ENCODE results near the gene MT1X.
"Not testable (repeated sequence)": the region's sequence is repeated elsewhere in the genome, so short reads cannot be mapped to it uniquely, and the experiment has no call there.

Gene MT1X

DNA sequence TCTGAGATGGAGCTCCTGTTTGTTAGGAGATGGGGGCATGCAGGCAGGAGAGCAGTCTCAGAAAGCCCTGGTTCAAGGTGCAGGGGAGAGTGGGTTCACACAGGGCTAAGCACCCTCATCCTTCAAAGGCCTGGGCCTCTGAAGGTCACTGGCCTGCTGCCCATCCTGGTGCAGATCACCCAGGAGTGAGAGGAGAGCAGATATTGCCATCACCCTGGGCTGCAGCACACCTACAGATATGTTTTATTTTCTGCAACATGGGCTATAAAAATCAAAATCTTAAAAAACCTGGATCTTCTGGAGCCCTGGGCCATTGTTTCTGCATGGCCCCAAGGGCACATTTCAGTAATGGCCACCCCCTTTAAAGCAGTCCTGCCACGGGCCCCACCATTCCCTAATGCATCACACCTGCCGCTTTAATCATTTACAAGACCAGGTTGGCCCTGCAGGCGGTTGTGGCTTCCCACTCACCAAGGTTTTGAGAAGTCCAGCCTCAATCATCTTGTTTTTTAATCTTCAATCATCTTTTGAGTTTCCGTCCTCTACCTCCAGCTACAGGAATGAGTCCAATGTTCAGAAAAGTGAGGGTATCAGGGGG is 27.3 kb downstream of the MT1X start:
- no peak for DNase-seq (ENCODE audit: low read depth in 1 of 2, low spot score in 1 of 2)

DNA sequence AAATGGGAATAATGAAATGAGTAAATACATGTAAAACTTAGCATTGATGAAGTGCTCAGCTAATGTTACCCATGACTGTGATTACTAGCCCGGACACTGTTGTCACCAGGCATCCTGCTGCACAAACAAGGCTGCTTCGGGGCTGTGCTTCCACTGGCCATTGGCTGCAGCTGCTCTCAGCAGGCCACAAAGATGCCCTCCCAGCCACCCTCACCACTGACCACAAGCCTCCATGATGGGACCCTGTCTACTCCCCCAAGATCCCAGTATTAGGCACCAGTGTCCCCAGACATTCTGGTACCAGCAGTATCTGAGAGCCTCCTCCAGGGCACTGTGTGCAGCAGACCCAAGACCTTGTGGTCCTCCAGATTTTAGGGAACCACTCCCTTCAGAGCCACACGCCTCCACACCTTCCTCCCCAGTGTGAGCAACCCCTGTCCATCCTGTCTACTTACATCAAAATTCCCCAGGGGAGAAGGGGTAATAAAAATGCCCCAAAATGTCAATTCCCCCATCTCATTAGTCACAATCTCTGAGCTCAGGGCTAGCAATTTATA is 28.0 kb downstream of the MT1X start:
- no peak for DNase-seq (ENCODE audit: low read depth in 1 of 2, low spot score in 1 of 2)

DNA sequence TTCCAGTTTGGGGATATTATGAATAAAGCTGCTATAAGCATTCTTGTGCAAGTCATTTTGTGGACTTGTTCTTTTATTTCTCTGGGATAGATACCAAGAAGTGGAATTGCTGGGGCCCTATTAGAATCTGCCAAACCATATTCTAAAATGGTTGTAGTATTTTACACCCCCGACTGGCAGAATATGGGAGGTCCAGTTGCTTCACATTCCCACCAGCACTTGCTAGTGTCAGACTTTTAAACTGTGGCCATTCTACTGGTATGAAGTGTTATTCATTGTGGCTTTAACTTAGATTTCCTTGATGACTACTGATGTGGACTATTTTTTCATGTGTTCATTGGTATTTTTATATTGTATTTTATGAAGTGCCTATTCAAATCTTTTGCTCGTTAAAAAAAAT is 29.6 kb downstream of the MT1X start:
- DNase-seq (ENCODE audit: low read depth in 1 of 2, low spot score in 1 of 2), result no peak

DNA sequence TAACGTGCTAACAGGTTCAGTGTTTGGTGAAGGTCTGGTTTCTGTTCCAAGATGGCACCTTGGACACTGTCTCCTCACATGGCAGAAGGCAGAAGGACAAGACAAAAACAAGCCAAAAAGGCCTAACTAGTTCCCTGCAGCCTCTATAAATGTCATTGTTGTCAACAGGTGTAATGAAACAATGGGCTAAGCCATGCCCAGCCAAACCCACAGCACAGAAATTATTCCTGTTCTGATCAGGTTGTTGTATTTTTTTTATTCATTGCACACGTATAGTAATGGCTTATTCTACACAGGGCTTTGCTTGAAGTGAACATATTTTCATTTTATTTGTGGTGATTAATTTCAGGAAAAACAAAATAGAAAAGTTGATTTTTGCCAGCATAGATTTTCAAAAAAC is 31.5 kb downstream of the MT1X start:
- no peak for DNase-seq (ENCODE audit: low read depth in 1 of 2, low spot score in 1 of 2)

DNA sequence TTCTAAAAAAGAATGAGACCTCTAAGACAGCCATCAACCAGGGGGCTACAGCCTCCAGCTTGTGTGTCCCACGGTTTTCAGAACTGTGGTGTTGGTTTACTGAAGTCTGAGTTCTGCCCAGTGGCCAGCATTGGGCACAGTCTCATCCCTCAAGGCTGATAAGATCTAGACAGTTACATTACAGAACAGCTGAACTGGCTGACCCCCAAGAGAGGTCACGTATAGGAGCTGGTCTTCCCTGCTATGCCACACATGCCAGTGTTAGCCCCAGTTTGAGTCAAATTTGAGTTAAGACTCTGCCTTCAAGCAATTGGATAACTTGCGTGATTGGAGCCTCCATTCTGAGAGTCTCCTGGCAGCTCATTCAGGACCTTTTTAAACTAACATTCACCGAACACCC is 32.9 kb downstream of the MT1X start:
- DNase-seq (ENCODE audit: low read depth in 1 of 2, low spot score in 1 of 2), result no peak

DNA sequence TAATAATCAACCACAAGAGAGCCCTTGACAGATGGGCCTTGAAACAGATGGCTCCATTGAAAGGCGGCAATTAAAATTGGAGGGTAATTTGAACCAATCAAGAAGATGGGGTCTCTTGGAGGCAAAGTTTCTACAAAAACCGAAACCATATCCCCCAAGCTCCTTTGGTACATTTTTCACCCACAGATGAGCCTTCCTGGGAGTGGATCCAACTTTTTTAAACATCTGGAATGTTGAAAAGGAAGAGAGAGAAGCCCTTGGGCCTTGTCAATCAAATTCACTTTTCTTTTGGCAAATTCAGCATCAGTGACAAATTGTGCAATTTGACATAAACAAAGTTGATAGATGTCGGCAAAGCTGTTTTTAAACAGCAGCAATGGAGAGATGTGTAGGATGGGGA is 34.5 kb downstream of the MT1X start:
- DNase-seq (ENCODE audit: low read depth in 1 of 2, low spot score in 1 of 2), result no peak

DNA sequence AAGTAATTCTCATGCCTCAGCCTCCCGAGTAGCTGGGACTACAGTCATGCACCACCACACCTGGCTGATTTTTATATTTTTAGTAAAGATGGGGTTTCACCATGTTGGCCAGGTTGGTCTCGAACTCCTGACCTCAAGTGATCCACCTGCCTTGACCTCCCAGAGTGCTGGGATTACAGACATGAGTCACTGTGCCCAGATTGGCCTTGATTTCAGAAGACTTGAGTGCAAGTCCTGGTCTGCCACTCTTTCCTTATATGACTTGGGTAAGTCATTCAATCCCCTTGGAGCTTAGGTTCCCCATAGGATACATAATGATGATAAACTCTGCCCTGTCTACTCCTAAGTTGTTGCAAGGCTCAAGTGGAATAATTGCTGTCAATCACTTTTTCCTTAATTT is 35.3 kb downstream of the MT1X start:
- not testable (repeated sequence) for DNase-seq (ENCODE audit: low read depth in 1 of 2, low spot score in 1 of 2)

DNA sequence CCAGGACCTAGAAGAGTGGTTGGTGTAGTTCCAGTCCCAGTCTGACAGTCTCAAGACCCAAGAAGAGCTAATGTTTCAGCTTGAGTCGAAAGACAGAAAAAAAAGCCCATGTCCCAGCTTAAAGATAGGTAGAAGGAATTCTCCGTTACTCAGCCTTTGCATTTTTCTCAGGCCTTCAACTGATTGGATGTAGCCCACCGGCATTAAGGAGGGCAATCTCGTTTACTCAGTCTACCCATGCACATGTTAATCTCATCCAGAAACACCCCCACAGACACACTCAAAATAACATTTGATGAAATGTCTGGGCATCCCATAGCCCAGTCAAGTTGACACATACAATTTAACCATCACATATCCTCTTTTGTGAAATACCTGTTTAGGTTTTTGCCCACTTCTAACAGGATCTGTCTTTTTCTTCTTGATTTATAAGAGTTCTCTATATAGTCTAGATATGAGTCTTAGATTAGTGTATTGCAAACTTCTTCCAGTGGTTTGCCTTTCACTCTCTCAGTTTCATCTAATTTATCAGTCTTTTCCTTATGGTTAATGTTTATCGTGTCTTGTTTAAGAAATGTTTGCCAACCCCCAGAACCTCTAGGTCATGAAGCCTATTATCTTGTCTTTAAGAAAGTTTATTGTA is 40.1 kb downstream of the MT1X start:
- DNase-seq (ENCODE audit: low read depth in 1 of 2, low spot score in 1 of 2), result no peak

DNA sequence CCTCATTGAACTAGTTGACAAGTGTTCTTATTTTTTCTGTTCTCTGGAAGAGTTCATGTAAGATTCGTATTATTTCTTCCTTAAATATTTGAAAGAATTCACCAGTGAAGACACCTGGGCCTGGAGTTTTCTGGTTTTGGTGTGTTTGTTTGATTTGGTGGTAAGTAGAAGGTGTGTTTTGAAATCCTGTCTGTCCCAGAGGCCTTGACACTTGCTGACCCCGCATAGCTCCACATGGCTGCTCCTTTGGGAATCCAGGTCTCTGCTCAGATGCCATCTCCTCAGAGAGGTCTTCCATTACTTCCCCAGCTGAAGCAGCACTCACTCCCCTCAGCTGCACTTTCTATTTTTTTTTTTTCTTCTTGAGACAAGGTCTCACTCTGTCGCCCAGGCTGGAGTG is 41.9 kb downstream of the MT1X start:
- DNase-seq (ENCODE audit: low read depth in 1 of 2, low spot score in 1 of 2), result no peak

DNA sequence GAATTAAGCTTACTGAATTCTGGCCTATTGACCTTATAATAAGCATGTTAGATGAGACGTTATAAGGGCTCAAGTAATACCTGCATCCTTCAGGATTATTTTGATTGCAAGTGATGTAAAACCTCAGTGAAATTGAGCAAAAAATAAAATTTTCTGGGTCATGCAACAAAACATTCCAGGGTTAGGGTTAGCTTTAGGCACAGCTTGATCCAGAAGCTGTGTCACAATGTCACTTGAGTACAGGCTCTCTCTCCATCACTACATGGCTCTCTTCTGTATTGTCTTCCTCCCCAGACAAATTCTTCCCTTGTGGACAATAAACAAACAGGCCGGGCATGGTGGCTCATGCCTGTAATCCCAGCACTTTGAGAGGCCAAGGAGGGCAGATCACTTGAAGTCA is 44.0 kb downstream of the MT1X start:
- DNase-seq (ENCODE audit: low read depth in 1 of 2, low spot score in 1 of 2), result no peak

DNA sequence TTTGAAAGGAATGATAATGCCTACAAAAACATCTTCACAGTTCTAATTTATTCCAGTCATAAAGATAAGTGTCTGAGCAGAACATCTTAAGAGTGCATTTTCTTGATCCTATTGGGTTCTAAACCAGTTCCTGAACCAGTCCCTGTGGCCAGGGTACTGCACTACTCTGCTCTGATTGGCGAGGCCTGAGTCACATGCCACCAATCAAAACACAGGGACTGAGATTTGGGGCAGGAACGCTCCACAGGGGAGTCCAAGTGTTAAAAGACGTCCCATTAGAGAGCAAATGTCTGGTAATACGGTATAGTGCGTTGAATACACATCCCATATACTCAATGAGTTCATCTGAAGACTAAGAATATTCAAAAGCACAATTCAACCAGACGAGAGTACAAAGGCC is 44.7 kb downstream of the MT1X start:
- DNase-seq (ENCODE audit: low read depth in 1 of 2, low spot score in 1 of 2), result no peak

DNA sequence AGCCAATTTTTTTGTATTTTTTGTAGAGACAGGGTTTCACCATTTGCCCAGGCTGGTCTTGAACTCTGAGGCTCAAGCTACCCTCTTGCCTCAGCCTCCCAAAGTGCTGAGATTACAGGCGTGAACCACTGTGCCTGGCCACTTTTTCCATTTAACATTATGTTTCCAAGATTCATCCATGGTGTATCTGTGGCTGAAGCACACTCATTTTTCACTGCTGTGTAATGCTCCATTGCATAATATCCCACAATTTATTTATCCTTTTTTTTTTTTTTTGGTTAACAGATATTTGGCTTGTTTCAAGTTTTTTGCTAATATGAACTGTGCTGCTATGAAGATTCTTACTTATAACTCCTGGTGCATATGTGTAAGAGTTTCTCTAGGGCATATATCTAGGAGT is 45.8 kb downstream of the MT1X start:
- no peak for DNase-seq (ENCODE audit: low read depth in 1 of 2, low spot score in 1 of 2)

DNA sequence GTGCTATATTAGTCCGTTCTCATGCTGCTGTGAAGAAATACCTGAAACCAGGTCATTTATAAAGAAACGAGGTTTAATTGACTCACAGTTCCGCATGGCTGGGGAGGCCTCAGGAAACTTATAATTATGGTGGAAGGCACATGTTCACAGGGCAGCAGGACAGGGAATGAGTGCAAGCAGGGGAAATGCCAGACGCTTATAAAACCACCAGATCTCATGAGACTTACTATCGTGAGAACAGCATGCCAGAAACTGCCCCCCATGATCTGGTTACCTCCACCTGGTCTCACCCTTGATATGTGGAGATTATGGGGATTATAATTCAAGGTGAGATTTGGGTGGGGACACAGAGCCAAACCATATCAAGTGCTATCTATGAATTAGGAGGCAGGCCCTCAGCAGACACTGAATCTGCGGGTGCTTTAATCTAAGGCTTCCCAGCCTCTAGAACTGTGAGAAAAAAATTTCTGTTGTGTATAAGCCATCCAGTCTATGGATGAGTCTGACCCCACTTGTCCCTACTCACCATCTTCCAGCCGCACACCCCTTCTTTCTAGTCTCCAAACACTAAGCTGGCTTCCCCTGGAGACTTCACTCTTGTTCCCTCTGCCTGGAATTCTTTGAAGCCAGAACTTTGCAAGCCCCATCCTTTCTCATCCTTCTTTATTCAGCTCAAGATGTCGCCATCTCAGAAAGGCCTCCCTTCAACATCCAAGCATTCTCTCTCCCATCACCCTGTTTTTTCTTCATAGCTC is 46.9 kb downstream of the MT1X start:
- no peak for DNase-seq (ENCODE audit: low read depth in 1 of 2, low spot score in 1 of 2)

DNA sequence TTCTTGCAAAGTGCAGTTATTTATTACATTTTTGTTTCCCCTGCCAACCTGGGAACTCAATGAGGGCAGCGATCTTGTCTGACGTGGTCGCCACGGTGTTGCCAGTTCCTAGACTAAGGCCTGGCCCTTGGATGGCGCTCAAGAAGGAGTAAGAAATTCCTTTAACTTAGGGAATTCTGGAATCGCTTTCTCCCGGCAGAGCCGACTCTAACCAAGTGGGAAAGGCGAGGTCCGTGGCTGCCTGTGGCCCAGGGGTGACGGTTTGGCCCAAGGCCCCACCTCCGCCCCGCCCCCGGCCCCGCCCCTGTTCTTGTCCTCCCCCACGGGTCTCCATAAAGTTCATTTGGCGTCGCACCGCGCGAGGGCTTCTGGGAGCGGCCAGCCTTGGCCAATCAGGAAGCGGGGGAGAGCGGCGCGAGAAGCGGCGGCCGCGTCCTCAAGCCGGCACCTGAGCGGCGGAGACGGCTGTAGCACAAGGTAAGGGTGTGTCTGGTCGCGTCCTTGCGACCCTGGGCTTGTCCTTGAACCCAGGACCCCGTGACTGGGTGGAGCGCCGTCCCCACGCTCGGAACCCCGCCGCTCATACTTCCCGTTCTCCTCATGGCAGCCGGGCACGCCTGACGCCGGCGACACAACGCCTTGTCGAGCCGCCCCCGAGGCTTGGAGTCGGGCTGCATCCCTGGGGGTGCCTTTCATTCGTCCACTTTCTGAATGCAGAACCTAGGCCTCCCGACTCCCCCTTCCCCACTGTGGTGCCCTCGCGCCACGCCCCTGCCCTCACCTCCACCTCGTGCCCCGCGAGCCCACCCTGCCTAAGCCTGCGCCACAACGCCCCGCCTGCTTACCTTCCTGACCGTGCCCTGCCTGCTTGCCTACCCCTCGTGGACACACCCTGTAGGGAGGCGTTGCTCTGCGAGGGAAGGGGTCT is 47.7 kb downstream of the MT1X start, which contains the start of gene NUP93:
Gene NUP93 (plus strand): TSS at position 395 of the 928 bp plus-strand sequence. CDS start 18,119 bp downstream, outside the sequence.
- DNase-seq (ENCODE audit: low read depth in 1 of 2, low spot score in 1 of 2), result peak; percentile 81 to 82

DNA sequence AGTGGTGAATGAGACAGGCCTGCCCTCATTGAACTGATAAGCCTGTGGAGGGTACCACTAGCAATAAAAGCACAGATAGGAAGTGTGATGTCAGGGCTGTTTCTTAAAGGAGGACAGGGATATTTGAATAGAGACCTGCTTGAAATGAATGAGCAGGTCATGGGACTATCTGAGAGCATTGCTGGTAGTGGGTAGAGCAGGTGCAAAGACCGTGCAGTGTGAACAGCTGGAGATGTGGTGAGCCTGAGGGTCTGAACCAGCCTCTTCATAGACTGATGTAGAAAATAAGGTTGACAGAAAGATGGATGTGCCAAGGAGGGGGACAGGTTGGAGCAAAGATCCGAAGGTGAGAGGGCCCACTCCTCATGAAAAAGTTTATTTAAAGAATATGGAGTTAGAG is 50.1 kb downstream of the MT1X start:
- DNase-seq (ENCODE audit: low read depth in 1 of 2, low spot score in 1 of 2), result no peak

DNA sequence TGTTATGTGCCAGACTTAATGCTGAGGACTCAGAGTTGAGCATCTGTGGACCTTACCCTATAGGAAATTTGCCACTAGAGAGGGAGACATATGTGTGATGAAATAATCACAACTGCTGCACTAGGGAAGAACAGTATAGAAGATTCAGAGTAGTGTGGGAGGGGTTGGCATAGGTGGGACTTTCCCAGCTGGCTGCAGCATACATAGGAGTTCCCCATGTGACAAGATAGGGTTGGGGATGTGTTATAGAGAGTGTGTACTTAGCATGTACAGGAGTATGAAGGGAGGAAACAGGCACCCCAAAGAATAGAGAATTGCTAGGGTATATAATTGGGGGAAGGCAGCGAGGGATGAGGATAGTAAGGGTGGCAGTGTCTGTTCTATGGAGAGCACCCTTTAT is 50.6 kb downstream of the MT1X start:
- DNase-seq (ENCODE audit: low read depth in 1 of 2, low spot score in 1 of 2), result no peak
